Left lung (tissue), 10 donors: ENCODE results near the gene KRT83. TPM values are rescaled to one million over a fixed set of nuclear protein-coding genes. Genes with fewer than 3 reads are reported as not detected.
"Not testable (repeated sequence)": the region's sequence is repeated elsewhere in the genome, so short reads cannot be mapped to it uniquely, and the experiment has no call there.

Source experiments
- ATAC-seq: fragments of 200-7000 bp; cut with Tn5 transposase; one replicate; pipeline ENCODE4 v1.9.1; 2020; ENCODE audit warnings: moderate library complexity
- DNase-seq, 4 donors: peaks; one replicate each; pipeline ENCODE4 v3.0.0-alpha.2; 2013 to 2020
- H3K27ac ChIP-seq, 2 donors: fragments of 200-600 bp; sonication (generic) in 1 of 2; one replicate each; pipeline versions ENCODE4 v1.5.0 to v1.8.0; 2020 to 2021
- H3K27me3 ChIP-seq, 2 donors: fragments of 200-600 bp; sonication (generic) in 1 of 2; one replicate each; pipeline versions ENCODE4 v1.5.0 to v1.8.0; 2020 to 2021
- H3K36me3 ChIP-seq, 2 donors: fragments of 200-600 bp; sonication (generic) in 1 of 2; one replicate each; pipeline versions ENCODE4 v1.5.0 to v1.8.0; 2020 to 2021
- H3K4me1 ChIP-seq, 2 donors: fragments of 200-600 bp; one replicate each; pipeline ENCODE4 v1.8.0; 2021
- H3K4me3 ChIP-seq, 2 donors: fragments of 200-600 bp; sonication (generic) in 1 of 2; one replicate each; pipeline versions ENCODE4 v1.5.0 to v1.8.0; 2020 to 2021; ENCODE audit warnings: mild to moderate bottlenecking in 1 of 2
- H3K9me3 ChIP-seq, 2 donors: fragments of 200-600 bp; sonication (generic) in 1 of 2; one replicate each; pipeline versions ENCODE4 v1.5.0 to v1.8.0; 2020 to 2021
- intact Hi-C, 2 donors: fragments of 100-400 bp; cut with DNase I; formaldehyde crosslinking; loops; one replicate each; pipeline versions ENCODE4 v1.11.2 to v1.14.2; 2022
- polyA plus RNA-seq, 6 donors: library from polyadenylated mRNA; unstranded; fragments of 120-200 nt; gene quantifications; one replicate each; pipeline ENCODE4 v1.2.1, GENCODE V29; 2013; ENCODE audit not compliant: insufficient read length in 6 of 6
- total RNA-seq, 2 donors: library from RNA; stranded (reverse); fragmentation: NEBNext Ultra II Directional; extraction: Animal tissue kit (Norgen Biotek cat#: 25700); gene quantifications; one replicate each; pipeline ENCODE4 v1.2.1, GENCODE V29; 2021
- TF ChIP-seq, protein P1 (sequence below), 2 donors: fragments of 200-600 bp; sonication (generic) in 1 of 2; IDR thresholded peaks; one replicate each; pipeline versions ENCODE4 v1.5.0 to v1.8.0; 2021; ENCODE audit warnings: antibody characterized with exemption in 2 of 2
- donor health status: DM: no; HTN: yes; CAD: no.
- donor health status: DM: no; HTN: no; CAD: no.

The KRT83 gene
- total and polyA plus RNA-seq, 8 donors: not detected

DNA sequence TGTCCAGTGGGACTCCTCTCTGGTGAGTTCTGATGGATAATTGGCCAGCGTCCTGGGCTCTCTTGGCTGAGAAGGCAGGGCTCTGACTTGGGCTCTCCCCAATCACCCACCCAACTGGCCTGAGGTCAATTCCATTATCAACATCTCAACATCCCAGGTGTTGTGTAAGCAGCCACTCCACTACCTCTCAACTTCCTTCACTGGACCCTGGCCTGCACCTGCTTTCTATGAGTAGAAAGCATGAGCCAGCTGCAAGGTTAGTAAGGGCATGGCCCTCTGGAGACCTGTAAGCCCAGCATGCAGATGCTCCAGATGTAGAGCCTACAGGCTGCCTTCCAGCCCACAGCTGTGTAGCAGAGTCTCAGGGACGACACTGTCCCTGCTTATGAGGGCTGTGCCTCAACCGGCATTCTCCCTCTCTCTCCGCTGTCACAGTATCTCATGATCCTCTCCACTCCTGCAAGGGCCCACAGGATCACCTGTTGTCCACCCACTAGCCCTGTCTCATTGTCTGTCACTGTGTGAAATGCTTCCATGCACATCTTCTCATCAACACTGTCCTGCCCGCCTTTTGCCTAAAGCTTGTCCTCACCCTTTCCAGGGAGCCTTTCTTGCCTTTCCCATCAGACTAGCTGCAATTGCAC lies 24.5 kb downstream of the KRT83 start:
- no peaks in the 10 kb centered on the region for H3K4me1 ChIP-seq
- ATAC-seq (peak; percentile 84), DNase-seq (no peak)
- no peak overlapping the region for H3K27ac ChIP-seq
- intact Hi-C loops: no loop called here
- H3K27me3 ChIP-seq: peaks cover 3 to 49% of the 10 kb centered on the region in 2 donors
- H3K36me3 ChIP-seq: no peaks in the 10 kb centered on the region
- TF ChIP-seq, protein P1, sequence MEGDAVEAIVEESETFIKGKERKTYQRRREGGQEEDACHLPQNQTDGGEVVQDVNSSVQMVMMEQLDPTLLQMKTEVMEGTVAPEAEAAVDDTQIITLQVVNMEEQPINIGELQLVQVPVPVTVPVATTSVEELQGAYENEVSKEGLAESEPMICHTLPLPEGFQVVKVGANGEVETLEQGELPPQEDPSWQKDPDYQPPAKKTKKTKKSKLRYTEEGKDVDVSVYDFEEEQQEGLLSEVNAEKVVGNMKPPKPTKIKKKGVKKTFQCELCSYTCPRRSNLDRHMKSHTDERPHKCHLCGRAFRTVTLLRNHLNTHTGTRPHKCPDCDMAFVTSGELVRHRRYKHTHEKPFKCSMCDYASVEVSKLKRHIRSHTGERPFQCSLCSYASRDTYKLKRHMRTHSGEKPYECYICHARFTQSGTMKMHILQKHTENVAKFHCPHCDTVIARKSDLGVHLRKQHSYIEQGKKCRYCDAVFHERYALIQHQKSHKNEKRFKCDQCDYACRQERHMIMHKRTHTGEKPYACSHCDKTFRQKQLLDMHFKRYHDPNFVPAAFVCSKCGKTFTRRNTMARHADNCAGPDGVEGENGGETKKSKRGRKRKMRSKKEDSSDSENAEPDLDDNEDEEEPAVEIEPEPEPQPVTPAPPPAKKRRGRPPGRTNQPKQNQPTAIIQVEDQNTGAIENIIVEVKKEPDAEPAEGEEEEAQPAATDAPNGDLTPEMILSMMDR (IDR thresholded peaks at IDR 0.05): no peak
- H3K9me3 ChIP-seq: no peaks in the 10 kb centered on the region
- H3K4me3 ChIP-seq: no peak overlapping the region

DNA sequence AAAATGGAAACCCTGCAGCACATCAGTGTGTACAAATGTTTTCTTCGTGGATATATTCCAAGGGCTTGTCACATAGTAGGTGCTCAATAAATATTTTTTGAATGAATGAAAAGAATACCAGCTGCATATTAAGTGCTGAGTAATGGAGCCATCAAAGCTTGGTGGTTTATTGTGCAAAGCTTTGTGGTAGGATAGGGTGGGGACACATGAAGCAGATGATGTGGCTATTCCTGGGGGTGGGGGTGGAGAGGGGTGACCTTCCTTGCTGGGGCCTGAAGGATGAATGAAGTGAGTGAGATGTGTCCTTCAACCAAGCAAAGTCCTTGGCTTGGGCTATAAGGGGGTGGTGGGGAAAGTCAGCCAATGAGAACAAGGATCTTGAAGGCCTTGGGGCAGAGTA lies 25.5 kb downstream of the KRT83 start:
- Histone ChIP-seq H3K36me3 (no peaks in the 10 kb centered on the region), H3K4me1 (no peaks in the 10 kb centered on the region), H3K27me3 (peaks cover 6 to 51% of the 10 kb centered on the region in 2 donors), H3K9me3 (no peaks in the 10 kb centered on the region), H3K4me3 (no peak overlapping the region), H3K27ac (no peak overlapping the region)
- no peak for DNase-seq
- intact Hi-C loops: no loop called here
- TF ChIP-seq, protein P1 (IDR thresholded peaks at IDR 0.05): no peak
- no peak for ATAC-seq

DNA sequence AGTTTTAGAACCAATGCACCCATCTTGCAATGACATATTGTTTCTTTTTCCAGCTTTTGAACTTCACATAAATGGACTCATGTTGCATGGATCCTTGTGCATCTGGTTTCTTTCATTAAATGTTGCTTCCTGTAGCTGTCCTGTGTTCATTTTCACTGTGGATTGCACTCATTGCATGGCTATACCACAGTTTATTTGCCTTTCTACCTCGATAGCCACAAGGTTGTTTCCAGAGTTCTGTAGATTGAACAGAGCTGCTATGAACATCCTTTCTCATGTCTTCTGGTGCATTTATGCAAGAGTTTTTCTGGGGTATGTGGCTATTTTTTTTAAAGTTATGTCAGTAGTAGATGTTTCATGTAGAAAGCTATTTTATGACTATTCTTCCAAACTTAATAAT lies 26.4 kb downstream of the KRT83 start:
- no peaks in the 10 kb centered on the region for H3K36me3 ChIP-seq
- H3K27ac ChIP-seq: no peak overlapping the region
- TF ChIP-seq, protein P1 (IDR thresholded peaks at IDR 0.05): no peak
- ATAC-seq: no peak
- H3K27me3 ChIP-seq: peaks cover 6 to 51% of the 10 kb centered on the region in 2 donors
- no peaks in the 10 kb centered on the region for H3K4me1 ChIP-seq
- H3K9me3 ChIP-seq: no peaks in the 10 kb centered on the region
- H3K4me3 ChIP-seq: no peak overlapping the region
- DNase-seq: no peak
- intact Hi-C loops: no loop called here

DNA sequence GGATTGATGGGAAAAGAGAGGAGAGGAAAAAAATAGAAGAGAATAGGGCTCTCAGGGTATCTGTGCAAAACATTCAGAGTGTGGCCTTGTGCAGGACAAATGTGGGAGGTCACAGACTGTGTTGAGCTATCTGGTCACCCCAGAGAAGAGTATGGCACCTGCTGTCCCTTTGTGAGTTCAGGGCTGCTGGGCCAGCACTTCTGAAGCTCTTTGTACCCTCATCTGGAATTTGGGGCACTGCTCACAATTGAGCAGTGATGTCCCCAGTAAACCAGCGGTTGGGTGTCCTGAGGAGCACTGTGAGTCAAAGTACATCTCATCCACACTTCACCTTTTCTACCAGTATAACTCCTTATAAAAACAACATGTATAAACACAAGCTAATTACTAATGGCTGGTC lies 27.3 kb downstream of the KRT83 start:
- DNase-seq: no peak
- TF ChIP-seq, protein P1 (IDR thresholded peaks at IDR 0.05): no peak
- ATAC-seq: no peak
- intact Hi-C loops: no loop called here
- no peaks in the 10 kb centered on the region for H3K9me3 ChIP-seq
- no peaks in the 10 kb centered on the region for H3K36me3 ChIP-seq
- H3K4me3 ChIP-seq: no peak overlapping the region
- no peaks in the 10 kb centered on the region for H3K4me1 ChIP-seq
- no peak overlapping the region for H3K27ac ChIP-seq
- H3K27me3 ChIP-seq: peaks cover 6 to 51% of the 10 kb centered on the region in 2 donors

DNA sequence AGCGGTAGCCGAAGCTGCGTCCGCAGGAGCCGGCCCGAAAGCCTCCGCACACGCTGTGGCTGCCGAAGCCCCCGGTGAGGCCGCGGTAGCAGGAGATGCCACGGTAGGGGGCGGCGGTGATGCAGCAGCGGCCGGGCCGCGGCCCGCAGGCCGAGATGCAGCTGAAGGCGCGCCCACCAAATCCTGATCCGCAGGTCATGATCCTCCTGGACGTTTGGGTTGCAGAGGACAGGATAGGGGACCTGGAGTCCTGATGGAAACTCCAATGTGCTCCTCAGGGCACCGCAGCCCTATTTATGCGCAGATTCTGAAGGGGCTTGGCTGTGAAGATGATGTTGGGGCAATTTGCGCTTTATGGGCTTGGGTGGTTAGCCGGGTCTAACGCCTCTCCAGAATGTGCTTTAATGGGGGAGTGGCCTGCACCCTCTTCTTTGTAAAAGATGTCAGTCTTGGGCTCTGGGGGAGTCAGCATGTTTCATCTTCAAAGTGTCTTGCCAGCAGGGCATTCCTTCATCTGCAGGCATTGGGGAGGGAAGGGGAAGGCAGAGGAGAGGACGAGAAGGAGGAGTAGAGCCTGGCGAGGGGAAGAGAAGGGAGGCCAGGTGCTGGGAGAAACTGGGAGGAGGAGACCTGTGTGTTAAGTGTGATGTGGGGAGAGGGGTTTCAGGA lies 29.8 kb downstream of the KRT83 start, which contains the start of gene KRT81:
TSS of gene KRT81 (minus strand) at position 268 of the 669 bp plus-strand sequence. CDS start at position 199, 69 bp downstream.
- Histone ChIP-seq H3K36me3 (no peaks in the 10 kb centered on the region), H3K4me1 (no peaks in the 10 kb centered on the region), H3K27ac (no peak within 1 kb of the TSS), H3K27me3 (peaks cover 6 to 32% of the 10 kb centered on the region in 2 donors), H3K9me3 (no peaks in the 10 kb centered on the region), H3K4me3 (no peak within 1 kb of the TSS)
- intact Hi-C loops: no loop called here
- no peak for DNase-seq
- TF ChIP-seq, protein P1 (IDR thresholded peaks at IDR 0.05): no peak
- ATAC-seq: no peak

DNA sequence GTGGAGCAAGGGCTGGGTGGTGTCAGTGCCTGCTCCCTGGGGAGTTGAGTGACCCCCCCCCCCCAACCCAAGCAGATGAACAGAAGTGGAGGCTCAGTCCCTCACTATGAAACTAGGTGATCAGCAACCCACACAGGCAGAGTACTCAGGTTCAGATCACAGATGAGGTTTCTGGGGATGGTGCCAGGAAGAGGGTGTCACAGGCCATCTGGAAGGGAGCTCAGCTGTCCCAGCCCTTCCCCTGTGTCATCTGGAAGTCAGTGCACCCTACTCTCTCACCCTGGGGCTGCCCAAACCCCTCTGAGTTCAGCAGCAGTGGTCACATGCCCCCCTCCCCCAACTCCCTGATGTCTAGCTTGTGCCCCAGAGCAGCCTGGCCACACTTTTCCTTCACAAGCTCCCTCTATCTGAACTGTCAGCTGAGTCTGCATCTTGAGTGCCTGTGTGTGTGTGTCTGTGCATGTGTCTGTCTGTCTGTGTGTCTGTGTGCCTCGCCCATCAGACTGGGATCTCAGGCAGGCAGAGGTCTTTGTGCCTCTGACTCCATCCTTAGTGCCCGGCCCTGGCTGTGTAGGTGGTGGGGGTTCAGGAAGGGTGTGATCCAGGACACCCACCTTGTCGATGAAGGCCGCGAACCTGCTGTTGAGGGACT lies 30.6 kb downstream of the KRT83 start:
- H3K4me1 ChIP-seq, intact Hi-C loops, H3K4me3 ChIP-seq, H3K36me3 ChIP-seq, H3K27ac ChIP-seq, DNase-seq, ATAC-seq, H3K9me3 ChIP-seq: not testable (repeated sequence)
- H3K27me3 ChIP-seq: peaks cover 6 to 29% of the 10 kb centered on the region in 2 donors

DNA sequence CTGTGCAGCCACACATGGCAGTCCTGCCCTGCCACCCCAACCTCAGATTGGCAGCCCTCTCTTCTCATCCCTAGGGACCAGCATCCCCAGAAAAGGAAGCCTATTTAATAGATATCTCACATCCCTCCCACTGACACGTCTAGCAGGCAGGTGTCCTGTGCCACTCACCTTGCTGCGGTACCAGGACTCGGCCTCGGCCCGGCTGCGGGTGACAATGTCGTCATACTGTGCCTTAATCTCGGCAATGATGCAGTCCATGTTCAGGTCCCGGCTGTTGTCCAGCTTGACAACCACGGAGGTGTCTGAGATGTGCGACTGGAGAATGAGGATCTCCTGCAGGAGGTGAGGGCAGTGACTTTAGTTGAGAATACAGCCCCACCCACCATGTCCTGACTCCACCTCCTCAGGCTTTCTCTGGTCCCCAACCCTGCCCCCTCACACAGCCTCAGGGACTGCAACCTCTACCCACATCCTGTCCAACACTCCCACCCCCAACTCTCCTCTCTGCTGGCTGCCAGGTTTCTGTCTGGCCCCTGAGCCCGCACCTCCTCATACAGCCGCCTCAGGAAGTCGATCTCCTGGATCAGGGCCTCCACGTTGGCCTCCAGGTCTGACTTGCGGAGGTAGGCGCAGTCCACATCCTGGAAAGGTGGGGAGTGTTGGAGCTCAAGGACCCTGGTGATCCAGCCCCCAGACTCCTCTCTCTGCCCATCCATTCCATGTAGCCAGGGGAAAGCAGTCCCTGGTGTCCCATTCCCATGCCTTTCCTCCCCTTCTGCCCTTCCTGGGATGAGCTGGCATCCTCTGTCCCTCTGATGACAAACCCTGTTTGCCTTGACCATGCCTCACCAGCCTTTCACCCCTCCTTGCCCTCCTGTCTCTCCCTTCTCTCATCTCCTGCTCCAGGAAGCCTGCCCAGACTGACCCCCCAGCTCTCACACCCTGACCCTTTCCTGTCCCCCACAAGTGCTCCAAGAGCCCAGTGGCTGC lies 33.1 kb downstream of the KRT83 start:
- ATAC-seq, DNase-seq, intact Hi-C loops, H3K36me3 ChIP-seq, H3K4me3 ChIP-seq, H3K27ac ChIP-seq, H3K9me3 ChIP-seq, H3K4me1 ChIP-seq: not testable (repeated sequence)
- H3K27me3 ChIP-seq: peaks cover 3 to 19% of the 10 kb centered on the region in 2 donors
